Activated naive CD4-positive, alpha-beta T cell (primary cell): ENCODE data around the gene GRK6.

Experiments
- DNase-seq, 4 experiments: peaks; one replicate each; lab custom pipeline; 2025; lab: John Stamatoyannopoulos, UW

GRK6 gene

DNA sequence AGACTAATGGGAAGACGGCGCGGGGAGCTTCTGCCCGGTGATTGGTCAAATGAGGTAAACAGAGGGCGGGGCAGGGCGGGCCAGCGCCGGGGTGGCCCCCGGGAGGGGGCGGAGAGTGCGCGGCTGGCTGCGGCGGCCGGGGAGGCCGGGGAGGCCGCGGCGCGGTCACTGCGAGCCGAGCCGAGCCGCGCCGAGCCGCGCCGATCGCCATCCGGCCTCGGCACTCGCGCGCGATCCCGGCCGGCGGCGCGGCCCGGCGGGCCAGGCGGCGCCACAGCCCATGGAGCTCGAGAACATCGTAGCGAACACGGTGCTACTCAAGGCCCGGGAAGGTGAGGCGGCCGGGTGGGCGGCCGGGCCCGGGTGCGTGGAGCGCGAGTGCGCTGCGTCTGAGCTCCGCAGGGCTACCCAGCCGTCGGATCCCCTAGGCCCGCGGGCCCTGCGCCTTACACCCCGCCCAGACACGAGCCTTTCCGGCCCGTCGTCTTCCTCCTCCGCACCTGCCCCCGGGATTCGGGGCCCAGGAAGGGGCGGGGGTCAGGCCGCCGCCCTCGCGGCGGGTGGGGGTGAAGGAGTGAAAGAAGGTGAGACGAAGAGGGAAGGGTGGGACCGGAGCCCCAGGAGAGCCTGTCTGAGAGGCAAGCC, at the start of gene GRK6:
Gene GRK6, plus strand, starts transcription at position 111 of the 645 bp plus-strand sequence. Its CDS starts 170 bp downstream, at position 281.
- DNase-seq: peak in 3 of 4 experiments; percentile 34 to 63 (median 49)

DNA sequence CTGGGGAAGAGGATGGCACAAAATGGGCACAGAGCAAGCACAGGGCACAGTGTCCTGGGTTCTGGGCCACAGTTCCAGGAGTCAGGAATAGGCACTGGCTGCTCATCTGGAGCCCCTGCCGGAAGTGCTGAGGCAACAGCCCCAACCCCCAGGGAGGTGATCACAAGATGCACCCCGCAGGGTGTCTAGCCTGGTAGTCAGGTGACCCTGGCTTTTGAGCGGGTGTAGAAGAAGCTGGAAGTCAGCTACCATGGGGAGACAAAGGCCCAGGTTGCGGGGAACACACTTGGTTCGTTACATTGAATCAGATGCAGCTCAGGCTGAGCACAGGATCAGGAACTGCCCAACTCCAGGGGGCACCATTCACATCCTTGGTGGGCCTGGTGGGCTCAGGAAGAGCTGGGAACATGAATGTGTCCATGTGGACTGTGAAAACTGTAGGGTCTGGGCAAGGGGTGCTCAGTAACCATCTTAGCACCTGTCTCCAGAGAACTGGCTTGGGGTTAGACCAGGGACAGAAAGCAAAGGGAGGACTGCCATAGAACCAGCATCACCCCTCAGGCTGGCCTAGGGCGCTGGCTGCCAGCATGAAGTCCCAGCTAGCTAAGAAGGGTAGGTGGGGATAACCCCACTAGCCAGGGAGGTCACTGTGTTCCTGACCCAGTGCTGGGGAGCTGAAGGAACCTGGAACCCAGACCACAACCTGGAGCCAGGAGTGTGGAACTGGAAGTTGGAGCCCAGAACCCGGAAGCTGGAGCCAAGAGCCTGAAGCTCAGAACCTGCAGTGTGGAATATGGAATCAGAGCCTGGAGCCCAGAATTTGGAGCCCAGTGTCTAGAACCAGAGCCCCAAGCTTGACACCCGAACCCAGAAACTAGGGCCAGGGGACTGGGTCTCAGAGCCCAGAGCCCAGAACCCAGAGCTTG, 48.4 kb upstream of the GRK6 start:
- DNase-seq: no peak

DNA sequence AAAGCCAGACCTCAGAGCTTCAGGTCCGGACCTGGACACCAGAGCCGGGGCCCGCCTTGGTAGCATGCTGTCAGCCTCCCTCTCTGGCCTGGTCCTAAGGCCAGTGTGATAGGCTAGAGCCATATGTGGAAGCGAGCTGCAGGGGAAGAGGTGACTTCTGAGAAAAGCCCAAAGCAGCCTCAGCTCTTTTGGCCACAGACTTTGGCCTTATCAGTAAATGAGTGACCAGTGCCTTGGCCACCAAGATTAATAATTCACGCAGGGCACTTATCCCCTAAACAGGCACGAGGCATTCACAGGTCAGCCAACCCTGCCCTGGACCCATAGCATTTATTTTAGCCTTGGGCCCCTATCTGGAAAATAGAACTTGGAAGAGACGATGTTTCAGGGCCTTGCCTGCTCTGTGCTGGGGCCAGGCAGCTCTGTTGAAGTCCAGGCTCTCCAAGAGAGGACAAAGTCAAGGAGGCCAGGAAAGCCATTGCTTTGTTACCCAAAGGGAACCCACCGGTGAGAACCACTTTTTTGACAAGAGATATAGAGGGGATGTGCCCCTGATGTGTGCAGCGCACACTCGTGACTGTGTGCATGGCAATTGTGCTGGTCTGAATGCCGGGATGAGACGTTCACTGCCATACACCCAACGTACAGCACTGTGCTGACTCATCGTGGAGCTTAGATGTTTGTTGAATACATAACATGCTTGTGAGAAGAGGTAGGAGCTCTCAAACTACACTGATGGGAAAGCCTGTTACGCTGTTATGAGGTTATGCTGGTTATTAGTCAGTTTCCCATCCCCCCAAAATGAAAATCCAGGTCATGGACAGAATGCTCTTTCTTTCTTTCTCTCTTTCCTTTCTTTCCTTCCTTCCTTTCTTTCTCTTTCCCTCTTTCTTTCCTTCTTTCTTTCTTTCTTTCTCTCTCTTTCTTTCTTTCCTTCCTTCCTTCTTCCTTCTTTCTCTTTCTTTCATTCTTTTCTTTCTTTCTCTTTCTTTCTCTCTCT, 47.3 kb upstream of the GRK6 start:
- no peak for DNase-seq

DNA sequence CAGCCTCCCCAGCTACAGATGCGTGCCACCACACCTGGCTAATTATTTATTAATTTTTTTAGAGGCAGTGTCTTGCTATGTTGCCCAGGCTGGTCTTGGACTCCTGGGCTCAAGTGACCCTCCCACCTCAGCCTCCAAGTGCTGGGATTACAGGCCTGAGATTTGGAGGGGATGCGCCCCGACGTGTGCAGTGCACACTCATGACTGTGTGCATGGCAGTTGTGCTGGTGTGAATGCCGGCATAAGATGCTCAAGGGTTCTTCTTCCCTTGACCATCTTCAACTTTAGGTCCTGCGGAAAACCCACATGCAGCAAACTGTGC, 45.7 kb upstream of the GRK6 start:
- no peak for DNase-seq

DNA sequence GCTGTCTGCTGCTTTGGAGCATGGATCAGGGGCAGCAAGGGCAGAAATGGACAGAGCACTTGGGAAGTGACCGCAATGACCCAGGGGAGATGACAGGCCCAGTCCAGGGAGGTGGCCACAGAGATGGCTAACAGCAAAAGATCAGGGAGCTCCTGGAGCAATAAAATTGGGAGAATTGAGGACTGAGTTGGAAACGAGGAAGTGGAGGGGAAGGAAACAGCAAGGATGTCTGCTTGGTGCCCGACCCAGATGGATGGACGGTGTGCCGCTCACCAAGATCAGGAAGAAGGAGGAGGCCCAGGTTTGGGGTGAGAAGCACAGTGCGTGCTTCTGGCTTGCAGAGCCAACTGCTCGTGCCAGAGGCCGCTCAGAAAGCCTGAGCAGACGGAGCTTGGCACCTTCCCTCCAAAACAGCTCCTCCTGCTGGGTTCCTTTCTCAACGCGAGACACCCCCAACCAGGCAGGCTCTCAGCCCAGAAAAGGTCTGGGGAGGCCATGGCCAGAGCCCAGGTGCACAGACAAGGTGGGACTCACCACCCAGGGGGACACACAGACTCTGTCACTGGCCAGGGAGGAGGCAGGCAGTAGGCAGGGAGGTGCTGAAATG, 44.0 kb upstream of the GRK6 start:
- peak in 1 of 4 experiments; percentile 37 for DNase-seq

DNA sequence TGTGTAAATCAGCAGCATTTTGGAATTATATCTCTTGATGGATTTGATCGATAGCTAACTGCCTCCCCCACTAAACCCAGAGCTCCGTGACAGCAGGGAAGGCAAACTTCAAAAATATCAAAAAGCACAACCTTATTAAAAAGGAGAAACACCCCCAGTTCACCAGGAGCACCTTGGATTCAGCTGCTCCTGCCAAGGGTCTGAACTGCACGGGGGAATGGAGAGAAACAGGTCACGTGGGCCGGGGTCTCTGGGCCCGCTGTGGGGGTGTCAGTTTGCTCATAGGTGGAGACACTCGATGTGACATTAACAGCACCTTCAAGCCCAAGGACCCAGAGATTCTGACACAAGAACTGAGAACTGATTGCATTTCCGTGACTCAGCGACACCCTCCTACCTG, 43.3 kb upstream of the GRK6 start:
- DNase-seq: no peak

DNA sequence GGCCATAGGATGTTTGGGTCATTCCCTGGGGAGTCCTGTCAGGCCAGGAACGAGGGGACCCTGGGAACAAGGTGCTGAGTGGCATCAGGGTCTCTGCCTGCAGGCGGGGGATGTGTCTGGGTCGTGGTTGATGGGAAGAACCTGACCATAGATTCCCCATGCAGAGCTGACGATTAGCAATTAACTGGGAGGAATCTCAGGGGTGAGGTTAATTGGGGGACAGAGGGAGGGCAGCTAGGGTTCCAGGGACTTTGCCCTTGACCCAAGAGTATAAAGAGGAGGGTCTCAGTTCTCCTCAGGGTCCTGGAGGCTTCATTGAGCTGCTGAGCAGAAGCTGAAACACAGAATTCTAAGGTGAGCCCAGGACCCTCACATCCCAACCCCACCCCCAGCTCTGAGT, 42.3 kb upstream of the GRK6 start, which contains the start of gene SLC34A1:
Gene SLC34A1, plus strand, starts transcription at position 301 of the 400 bp plus-strand sequence. CDS start 1,308 bp downstream, outside the sequence.
- DNase-seq: no peak

DNA sequence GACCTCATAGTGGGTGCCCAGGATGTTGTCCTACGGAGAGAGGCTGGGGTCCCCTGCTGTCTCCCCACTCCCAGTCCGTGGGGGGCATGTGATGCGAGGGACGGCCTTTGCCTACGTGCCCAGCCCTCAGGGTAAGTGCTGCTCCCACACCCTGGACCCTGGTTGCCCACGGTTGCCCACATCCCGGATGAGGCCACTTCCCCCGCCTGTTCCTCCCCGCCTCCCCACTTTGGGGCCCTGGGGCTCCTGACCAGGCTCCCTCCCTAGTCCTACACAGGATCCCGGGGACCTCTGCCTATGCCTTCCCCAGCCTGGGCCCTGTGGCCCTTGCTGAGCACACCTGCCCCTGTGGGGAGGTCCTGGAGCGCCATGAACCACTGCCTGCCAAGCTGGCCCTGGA, 40.8 kb upstream of the GRK6 start:
- no peak for DNase-seq

DNA sequence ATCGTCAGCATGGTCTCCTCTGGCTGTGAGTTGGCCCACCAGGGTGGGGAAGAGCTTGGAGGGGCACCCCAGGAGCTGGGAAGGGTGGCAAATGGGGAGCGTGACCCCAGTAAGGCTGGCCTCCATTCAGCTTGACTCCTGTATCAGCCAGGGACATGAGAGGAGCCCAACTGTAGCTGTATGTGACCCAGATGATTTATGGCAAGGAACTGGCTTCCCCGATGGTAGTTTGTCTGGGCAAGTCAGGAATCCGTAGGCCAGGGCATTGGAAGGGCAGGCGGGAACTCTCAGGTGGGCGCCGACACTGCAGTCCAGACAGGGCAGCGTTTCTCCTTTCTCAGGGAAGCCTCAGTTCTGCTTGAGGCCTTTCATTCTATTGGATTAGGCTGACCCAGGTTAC, 39.9 kb upstream of the GRK6 start:
- DNase-seq: no peak

DNA sequence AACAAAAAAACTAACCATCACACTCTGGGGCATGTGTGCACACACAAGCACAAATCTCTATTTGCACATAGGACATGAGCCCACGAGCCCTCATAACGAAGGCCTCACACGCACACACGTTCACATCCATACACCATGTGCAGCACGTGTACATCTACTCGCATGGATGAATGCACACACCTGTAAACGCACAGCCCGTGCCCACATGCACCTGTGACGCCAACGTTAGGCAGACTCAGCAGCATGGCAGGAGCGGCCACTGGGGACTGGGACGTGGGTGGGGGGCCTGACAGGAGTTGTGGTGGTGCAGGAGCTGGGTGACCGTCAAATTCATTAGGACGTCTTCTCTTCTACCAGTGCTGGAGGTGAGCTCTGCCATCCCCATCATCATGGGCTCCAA, 39.1 kb upstream of the GRK6 start:
- DNase-seq: no peak

DNA sequence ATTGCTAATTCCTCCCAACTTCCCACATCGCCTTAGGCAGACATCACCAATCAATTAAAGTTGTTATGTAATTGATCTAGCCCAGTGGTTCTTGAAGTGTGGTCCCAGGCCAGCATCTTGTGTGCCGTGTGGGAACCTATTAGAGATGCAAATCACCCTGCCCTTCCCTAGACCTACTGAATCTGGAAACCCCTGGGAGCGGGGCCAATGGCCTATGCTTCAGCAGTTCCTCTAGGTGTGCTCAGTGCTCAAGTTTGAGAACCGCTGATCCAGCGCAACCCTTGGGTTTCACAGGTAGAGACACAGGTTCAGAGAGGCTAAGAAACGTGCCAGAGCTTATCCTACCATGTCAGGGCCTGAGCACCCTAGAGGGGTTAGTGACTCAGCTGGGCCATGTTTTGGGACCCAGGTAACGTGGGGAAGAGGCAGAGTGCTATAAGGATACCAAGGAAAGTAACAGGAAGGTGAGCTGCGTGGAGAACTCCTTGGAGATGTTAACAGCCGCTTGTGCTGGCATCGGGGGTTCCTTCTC, 37.9 kb upstream of the GRK6 start:
- no peak for DNase-seq

DNA sequence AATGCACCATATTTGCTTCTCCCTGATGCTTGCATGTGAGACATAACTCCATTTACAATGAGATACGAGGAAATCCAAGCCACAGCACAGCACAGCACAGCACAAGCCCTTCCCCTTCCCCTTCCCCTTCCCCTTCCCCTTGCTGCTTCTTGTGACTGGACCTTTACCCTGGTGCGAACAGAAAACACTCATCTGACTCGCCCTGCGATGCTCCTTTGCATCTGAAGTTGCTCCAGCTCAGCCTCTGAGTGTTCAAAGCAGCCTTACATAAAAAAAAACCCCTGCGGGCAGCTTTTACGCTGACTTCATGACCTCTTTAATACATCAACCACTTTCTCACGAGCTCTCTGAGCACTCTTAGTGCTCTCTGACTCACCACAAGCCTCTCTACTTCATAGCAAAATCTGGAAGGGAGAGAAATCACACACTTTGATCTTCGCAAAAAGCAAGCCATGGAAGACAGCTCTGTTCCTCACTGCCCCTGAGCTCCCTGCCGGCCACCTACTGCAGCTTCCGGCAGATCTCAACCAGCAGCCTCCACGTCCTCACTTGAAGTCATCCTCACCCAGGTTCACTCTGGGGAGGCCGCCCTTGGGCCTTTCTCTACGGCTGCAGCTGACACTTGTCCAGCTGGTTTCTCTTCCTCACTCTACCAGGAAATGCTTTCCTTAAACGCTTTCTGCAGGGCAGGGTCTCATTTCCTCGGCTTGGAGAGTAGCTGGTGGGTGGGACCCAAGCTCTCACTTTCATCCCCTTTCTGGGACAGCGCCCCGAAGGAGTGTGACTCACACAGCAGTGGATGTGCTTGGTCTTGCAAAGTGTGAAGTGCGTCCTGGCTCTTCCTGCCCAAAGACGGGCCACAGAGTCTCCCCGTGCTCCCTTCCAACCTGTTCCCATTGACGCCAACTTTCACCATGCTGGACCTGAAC, 37.0 kb upstream of the GRK6 start:
- no peak for DNase-seq

DNA sequence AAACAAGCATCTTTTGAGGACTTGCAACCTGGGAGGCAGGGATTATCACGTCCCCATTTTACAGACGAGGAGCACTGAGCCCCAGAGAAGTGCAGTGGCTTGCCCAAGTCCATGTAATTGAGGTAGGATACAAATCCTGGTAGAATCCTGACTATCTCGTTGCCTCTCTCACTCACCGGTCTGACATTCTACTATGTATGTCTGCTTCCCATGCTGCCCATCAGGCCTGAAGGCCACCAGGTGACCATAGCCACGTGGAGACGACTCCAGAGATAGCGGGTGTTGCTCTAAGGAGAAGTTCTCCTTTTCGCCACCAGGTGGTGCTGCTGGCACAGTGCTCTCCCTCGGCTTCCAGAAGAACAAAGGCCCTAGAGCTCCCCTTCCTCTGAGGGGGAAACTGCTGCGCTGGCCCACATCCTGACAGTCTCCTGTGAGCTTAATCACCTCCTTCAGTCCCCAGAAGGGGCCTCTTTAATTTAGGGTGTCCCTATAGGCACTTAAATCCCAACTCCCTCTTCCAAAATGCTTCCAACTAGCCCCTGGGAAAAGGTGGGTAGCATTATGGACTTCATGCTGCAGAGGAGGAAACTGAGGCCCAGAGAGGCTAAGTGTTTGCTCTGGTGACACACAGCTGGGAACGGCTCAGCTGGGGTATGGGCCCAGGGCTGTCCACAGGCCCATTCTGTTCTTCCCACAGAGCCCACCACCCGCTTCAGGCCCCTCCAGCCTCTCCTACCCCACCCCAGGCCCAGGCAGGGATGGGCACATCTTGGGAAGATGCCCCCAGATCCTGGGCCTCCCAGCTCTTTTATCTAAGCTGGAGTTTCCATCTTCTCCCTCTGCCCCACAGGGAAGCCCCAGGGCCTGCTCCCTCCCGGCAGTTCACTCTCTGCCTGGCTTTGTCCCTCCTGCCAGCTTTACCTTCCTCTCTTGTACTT, 35.8 kb upstream of the GRK6 start:
- peak; percentile 66 to 81 (median 74) for DNase-seq

DNA sequence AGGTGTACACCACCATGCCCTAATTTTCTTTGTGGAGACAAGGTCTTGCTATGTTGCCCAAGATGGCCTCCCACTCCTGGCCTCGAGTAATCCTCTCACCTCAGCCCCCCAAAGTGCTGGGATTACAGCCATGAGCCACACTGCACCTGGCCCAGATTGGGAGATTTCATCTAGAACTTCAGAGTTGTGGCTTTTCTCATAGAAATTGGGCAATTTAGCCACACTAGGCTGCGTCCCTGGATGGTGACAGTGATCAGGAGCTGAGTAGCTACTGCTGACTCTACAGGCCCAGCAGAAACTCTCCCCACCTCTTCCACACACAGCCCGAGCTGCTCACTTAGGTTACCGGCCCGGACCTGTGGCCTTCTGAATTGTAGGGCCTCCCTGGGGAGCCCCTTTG, 33.7 kb upstream of the GRK6 start:
- DNase-seq: no peak

DNA sequence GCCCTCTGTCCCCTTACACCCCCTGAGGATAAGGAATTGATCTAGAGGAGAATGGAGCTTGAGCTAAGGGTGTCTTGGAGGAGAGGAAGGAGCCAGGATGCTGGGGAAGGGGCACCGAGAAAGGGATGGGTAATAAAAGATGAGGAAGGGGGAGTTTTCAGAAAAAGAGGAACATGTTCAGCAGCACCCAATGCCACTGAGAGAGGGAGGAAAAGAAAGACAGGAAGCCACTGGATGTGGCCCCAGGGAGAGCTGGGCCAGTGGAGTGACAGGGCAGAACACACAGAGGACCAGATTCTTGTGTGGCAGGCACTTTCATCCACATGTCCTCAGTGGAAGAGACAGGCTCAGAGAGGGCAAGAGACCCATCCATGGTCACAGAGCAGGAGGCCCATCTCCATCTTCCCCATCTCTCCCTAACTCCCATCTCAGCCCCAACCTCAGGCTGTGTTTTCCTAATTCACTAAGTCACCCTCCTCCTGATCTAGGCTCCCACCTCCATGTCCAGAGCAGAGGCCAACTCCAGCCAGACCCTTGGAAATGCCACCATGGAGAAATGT, 33.2 kb upstream of the GRK6 start:
- no peak for DNase-seq

DNA sequence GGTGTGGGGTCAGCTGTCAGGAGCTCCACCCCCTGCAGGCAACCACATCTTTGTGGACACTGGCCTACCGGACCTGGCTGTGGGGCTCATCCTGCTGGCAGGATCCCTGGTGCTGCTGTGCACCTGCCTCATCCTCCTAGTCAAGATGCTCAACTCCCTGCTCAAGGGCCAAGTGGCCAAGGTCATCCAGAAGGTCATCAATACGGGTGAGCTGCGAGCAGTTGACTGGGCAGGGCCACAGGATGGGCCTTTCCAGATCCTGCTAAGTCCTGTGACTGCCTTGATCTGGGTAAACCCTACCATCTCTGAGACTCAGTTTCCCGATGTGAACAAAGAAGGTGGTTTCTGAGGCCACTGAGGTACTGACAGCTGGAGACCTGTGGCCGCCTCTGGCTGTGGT, 32.5 kb upstream of the GRK6 start:
- DNase-seq: no peak

DNA sequence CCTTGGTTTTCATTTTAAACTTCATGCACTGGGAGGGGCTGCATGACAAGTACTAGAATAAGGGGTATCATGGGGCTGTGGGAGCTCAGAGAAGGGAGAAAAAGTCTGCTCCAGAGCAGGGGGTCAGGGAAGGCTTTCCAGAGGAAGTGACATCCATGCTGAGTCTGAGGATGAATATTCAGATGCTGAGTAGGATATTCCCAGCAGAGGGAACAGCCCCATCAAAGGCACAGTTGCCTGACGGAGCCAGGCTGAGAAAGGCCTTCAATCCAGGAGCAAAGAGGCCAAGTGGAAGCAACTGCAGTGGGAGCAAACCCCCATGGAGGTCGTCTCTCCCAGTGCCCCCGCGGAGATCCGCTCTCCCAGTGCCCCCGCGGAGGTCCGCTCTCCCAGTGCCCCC, 30.4 kb upstream of the GRK6 start:
- DNase-seq: no peak

DNA sequence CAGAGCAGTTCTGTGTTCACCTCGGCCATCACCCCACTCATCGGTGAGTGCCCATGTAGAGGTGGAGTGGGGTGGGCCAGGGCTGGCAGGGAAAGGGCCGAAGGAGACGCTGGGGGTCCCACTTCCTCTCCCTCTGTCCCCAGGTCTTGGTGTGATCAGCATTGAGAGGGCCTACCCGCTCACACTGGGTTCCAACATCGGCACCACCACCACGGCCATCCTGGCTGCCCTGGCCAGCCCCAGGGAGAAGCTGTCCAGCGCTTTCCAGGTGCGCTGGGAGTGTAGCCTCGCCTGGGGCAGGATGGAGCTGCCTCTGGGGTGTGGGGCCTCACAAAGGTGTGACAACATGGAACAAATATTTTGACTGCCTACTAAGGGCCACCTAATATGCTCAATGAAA, 29.7 kb upstream of the GRK6 start:
- DNase-seq: no peak

DNA sequence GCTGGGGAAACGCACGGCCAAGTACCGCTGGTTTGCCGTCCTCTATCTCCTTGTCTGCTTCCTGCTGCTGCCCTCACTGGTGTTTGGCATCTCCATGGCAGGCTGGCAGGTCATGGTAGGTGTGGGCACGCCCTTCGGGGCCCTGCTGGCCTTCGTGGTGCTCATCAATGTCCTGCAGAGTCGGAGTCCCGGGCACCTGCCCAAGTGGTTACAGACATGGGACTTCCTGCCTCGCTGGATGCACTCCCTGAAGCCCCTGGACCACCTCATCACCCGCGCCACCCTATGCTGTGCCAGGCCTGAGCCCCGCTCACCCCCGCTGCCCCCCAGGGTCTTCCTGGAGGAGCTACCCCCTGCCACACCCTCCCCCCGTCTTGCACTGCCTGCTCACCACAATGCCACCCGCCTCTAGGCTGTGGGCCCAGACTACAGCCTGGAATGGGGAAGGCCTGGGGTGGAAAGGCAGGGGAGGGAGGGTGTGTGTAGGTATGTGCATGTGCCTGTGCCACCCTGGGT, 28.5 kb upstream of the GRK6 start:
- no peak for DNase-seq
